GM23338 (cell line): ENCODE measurements around the gene MYOD1.

Experiments
- CREB1 ChIP-seq: fragments of 250-450 bp; sonication (Bioruptor Pico); IDR thresholded peaks from 2 replicates; pipeline ENCODE4 v1.5.0; 2020; ENCODE audit warnings: low read depth, mild to moderate bottlenecking, moderate library complexity
- EZH2 ChIP-seq: fragments of 200-600 bp; sonication (generic); IDR thresholded peaks from one replicate; pipeline ENCODE4 v1.8.0; 2017; ENCODE audit warnings: antibody characterized with exemption, mild to moderate bottlenecking, low read depth; ENCODE audit not compliant: unreplicated experiment
- EZH2phosphoT487 ChIP-seq: fragments of 200-600 bp; sonication (generic); IDR thresholded peaks from one replicate; pipeline ENCODE4 v1.8.1; 2018; ENCODE audit warnings: antibody characterized with exemption; ENCODE audit not compliant: unreplicated experiment
- JUNB ChIP-seq: IDR thresholded peaks from one replicate; pipeline ENCODE4 v1.6.1; 2016; ENCODE audit warnings: antibody characterized with exemption; ENCODE audit not compliant: unreplicated experiment
- POLR2AphosphoS5 ChIP-seq: IDR thresholded peaks from 2 replicates; pipeline ENCODE4 v1.6.1; 2016; ENCODE audit warnings: antibody characterized with exemption, low read depth
- TF ChIP-seq, protein P1 (sequence below): IDR thresholded peaks from one replicate; pipeline ENCODE4 v1.6.1; 2018; ENCODE audit warnings: antibody characterized with exemption; ENCODE audit not compliant: unreplicated experiment
- TF ChIP-seq, protein P2 (sequence below), 2 experiments: fragments of 200-600 bp in 1 of 2; sonication (generic) in 1 of 2; conservative IDR thresholded peaks; 2 replicates each; pipeline versions ENCODE4 v1.5.1 to v1.6.1; 2016 to 2017; ENCODE audit warnings: antibody characterized with exemption in 2 of 2, low read depth in 2 of 2, mild to moderate bottlenecking in 2 of 2, moderate library complexity in 1 of 2

DNA sequence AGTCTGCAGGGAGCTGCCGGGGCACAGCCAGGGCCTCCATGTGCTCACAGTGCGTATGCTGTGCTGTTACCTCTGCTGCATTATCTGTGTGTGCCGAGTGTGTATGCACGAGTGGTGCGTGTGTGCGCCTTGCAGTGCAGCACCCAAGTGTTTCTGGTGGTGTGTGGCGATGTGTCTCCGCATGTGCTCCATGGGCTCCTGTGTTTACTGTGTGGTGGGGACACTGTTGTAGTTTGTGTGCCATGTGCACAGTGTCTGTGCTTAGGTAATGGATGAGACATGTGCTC is 46.6 kb downstream of the MYOD1 start:
- TF ChIP-seq EZH2: no peak
- TF ChIP-seq, protein P1, sequence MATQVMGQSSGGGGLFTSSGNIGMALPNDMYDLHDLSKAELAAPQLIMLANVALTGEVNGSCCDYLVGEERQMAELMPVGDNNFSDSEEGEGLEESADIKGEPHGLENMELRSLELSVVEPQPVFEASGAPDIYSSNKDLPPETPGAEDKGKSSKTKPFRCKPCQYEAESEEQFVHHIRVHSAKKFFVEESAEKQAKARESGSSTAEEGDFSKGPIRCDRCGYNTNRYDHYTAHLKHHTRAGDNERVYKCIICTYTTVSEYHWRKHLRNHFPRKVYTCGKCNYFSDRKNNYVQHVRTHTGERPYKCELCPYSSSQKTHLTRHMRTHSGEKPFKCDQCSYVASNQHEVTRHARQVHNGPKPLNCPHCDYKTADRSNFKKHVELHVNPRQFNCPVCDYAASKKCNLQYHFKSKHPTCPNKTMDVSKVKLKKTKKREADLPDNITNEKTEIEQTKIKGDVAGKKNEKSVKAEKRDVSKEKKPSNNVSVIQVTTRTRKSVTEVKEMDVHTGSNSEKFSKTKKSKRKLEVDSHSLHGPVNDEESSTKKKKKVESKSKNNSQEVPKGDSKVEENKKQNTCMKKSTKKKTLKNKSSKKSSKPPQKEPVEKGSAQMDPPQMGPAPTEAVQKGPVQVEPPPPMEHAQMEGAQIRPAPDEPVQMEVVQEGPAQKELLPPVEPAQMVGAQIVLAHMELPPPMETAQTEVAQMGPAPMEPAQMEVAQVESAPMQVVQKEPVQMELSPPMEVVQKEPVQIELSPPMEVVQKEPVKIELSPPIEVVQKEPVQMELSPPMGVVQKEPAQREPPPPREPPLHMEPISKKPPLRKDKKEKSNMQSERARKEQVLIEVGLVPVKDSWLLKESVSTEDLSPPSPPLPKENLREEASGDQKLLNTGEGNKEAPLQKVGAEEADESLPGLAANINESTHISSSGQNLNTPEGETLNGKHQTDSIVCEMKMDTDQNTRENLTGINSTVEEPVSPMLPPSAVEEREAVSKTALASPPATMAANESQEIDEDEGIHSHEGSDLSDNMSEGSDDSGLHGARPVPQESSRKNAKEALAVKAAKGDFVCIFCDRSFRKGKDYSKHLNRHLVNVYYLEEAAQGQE: no peak
- TF ChIP-seq, protein P2, sequence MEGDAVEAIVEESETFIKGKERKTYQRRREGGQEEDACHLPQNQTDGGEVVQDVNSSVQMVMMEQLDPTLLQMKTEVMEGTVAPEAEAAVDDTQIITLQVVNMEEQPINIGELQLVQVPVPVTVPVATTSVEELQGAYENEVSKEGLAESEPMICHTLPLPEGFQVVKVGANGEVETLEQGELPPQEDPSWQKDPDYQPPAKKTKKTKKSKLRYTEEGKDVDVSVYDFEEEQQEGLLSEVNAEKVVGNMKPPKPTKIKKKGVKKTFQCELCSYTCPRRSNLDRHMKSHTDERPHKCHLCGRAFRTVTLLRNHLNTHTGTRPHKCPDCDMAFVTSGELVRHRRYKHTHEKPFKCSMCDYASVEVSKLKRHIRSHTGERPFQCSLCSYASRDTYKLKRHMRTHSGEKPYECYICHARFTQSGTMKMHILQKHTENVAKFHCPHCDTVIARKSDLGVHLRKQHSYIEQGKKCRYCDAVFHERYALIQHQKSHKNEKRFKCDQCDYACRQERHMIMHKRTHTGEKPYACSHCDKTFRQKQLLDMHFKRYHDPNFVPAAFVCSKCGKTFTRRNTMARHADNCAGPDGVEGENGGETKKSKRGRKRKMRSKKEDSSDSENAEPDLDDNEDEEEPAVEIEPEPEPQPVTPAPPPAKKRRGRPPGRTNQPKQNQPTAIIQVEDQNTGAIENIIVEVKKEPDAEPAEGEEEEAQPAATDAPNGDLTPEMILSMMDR (conservative IDR thresholded peaks at IDR 0.05; ENCODE audit: low read depth in 2 of 2): no peak
- TF ChIP-seq POLR2AphosphoS5: no peak
- no peak for TF ChIP-seq CREB1
- no peak for TF ChIP-seq EZH2phosphoT487
- TF ChIP-seq JUNB: no peak
